IgD-negative memory B cell (primary cell): ENCODE data around the gene HBM. TPM values are rescaled to one million over a fixed set of nuclear protein-coding genes. Genes with fewer than 3 reads are reported as not detected.
A peak's percentile ranks its signal among the peaks of the same experiment; 100 is the strongest.
"Not testable (repeated sequence)": the region's sequence is repeated elsewhere in the genome, so short reads cannot be mapped to it uniquely, and the experiment has no call there.

Experiments used
- H3K27ac Mint-ChIP-seq, 3 donors: one replicate each; pipeline ENCODE4 v1.8.0; 2020 to 2022; ENCODE audit warnings: mild to moderate bottlenecking in 3 of 3, mixed read lengths in 3 of 3, moderate library complexity in 1 of 3
- H3K27me3 Mint-ChIP-seq: one replicate; pipeline ENCODE4 v1.8.0; 2021; ENCODE audit warnings: mixed read lengths
- H3K36me3 Mint-ChIP-seq: one replicate; pipeline ENCODE4 v1.8.0; 2020; ENCODE audit warnings: mild to moderate bottlenecking, mixed read lengths
- H3K4me1 Mint-ChIP-seq, 3 donors: one replicate each; pipeline ENCODE4 v1.8.0; 2020 to 2022; ENCODE audit warnings: mixed read lengths in 3 of 3, mild to moderate bottlenecking in 1 of 3
- H3K4me3 Mint-ChIP-seq, 4 donors: one replicate each; pipeline ENCODE4 v1.8.0; 2020 to 2022; ENCODE audit warnings: mild to moderate bottlenecking in 4 of 4, mixed read lengths in 4 of 4, moderate library complexity in 3 of 4
- H3K9me3 Mint-ChIP-seq, 3 donors: one replicate each; pipeline ENCODE4 v1.8.0; 2020 to 2021; ENCODE audit warnings: mixed read lengths in 3 of 3, mild to moderate bottlenecking in 1 of 3
- polyA plus RNA-seq: library from polyadenylated mRNA; unstranded; fragments of 300-500 nt; fragmentation: Illumina TruSeq; gene quantifications from one replicate; pipeline ENCODE4 v1.2.3, GENCODE V29; 2021

The HBM gene, protein sequence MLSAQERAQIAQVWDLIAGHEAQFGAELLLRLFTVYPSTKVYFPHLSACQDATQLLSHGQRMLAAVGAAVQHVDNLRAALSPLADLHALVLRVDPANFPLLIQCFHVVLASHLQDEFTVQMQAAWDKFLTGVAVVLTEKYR
- polyA plus RNA-seq = not detected

DNA sequence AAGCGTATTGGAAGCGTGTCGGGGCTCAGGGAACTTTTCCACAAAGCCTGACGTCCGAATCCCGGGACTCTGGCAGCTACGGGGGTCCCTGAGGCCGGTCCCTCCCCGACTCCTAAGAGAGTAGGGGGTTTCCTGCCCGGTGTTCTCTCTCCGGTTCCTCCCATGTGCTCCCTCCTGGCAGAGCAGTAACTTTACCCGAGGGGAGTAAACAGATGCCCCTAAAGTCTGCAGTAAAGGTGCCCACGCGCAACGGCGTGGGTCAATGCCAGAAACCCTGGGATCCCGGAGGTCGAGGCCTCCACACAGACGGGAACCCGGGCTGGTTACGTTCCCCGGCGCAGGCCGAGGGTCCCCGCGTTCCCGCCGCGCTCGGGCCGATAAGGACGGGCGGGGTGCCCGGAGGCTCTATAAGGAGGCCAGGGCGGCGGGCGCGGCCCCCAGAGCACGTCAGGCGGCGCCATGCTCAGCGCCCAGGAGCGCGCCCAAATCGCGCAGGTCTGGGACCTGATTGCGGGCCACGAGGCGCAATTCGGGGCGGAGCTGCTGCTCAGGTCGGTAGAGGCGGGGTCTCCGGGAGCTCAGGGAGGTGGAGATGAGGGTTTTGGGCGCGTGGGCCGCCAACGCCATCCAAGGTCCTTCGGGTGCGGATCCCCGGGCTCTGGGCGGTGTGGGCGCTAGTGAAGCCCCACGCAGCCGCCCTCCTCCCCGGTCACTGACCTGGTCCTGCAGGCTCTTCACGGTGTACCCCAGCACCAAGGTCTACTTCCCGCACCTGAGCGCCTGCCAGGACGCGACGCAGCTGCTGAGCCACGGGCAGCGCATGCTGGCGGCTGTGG, at the start of gene HBM:
TSS of gene HBM (plus strand) at position 440 of the 836 bp plus-strand sequence. CDS start at position 460, 20 bp downstream.
- H3K36me3 Mint-ChIP-seq = no peaks in the 10 kb centered on the region
- H3K9me3 Mint-ChIP-seq = no peaks in the 10 kb centered on the region
- peaks cover 0 to 2% (median 1%) of the 10 kb centered on the region in 3 donors for H3K4me1 Mint-ChIP-seq
- H3K4me3 Mint-ChIP-seq = peak within 1 kb of the TSS; percentile 59 to 68 (median 66)
- peak within 1 kb of the TSS; percentile 23 to 62 (median 42) for H3K27ac Mint-ChIP-seq
- H3K27me3 Mint-ChIP-seq = peaks cover 42% of the 10 kb centered on the region

DNA sequence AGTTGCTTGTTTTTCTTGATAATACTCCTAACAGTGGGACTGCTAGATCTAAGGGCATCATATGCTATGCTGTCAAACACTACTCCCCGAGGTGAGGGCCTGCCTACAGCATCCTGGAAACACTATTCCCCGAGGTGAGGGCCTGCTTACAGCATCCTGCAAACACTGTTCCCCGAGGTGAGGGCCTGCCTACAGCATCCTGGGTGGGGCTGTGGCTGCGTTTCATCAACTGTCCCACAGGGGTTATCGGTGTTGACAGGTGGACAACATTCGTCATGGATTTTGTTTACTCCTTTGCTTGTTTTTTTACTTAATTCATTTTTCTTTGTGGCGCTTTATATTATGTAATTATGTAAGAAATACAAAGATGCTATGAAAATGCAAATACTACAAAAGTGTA, 49.8 kb upstream of the HBM start:
- no peak overlapping the region for H3K27ac Mint-ChIP-seq
- no peaks in the 10 kb centered on the region for H3K9me3 Mint-ChIP-seq
- H3K36me3 Mint-ChIP-seq = peaks cover 1% of the 10 kb centered on the region
- no peaks in the 10 kb centered on the region for H3K27me3 Mint-ChIP-seq
- no peak overlapping the region for H3K4me3 Mint-ChIP-seq
- H3K4me1 Mint-ChIP-seq = peaks cover 0 to 6% (median 5%) of the 10 kb centered on the region in 3 donors

DNA sequence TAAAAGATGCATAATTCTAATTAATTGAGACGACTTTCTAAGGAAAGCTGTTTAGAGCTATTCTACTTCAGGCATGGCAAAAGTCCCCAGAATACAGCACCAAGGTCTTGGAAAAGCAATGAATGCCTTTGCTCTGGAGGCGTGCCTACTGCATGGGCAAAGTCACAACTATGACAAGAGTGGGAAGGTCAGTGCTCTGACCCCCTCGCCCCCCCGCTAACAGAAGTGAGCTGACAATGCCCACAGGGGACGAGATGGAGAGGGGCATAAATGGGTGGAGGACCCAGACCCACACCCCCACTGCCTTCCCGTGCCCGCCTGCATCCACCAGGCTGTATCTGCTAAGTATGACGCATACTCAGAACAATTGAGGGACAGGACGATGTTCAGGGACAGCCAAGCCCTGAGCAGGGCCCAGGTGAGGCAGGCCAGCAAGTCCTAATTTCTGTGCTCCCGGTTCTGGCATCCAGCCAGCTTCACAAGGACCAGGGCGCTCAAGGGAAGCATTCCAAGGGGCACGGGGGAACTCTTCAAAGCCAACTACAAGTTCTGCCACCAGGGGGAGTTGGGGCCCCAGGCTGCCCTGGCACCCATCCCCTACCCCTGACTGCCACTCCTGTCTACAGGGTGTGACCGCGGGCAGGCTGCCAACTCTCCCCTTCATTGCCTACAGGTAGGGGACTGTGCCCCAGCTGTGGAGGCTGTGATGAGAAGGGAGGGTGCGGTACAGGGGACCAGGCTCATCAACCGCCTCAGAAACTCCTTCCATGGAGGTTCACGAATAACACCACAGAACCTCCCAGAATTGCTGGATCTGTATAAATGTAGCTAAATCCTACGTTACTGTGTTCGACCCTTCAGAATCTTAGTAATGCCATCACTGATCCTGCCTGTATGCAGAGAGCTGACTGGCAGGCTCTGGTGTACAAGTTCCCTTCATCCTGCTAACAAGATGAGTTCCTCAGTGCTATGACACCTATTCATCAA, 48.1 kb upstream of the HBM start:
- Mint-ChIP-seq H3K4me3 (no peak overlapping the region), H3K9me3 (no peaks in the 10 kb centered on the region), H3K27me3 (no peaks in the 10 kb centered on the region), H3K4me1 (peaks cover 0 to 6% (median 5%) of the 10 kb centered on the region in 3 donors), H3K36me3 (peaks cover 1% of the 10 kb centered on the region), H3K27ac (peak overlapping the region in 2 of 3 donors; percentile 31 to 46)

DNA sequence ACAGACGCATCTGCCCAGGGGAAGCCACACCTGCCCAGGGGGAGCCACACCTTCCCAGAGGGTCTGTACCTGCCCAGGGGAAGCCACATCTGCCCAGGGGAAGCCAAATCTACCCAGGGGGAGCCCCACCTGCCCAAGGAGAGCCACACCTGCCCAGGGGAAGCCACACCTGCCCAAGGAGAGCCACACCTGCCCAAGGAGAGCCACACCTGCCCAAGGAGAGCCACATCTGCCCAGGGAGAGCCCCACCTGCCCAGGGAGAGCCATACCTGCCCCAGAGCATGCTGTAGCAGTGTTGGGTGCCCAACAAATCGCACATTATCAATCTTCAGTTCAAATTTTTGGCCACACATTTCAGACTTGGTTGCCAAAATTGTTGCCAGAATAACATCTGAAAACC, 46.9 kb upstream of the HBM start:
- H3K9me3 Mint-ChIP-seq = no peaks in the 10 kb centered on the region
- H3K4me3 Mint-ChIP-seq = no peak overlapping the region
- H3K27me3 Mint-ChIP-seq = no peaks in the 10 kb centered on the region
- no peak overlapping the region for H3K27ac Mint-ChIP-seq
- peaks cover 0 to 6% (median 5%) of the 10 kb centered on the region in 3 donors for H3K4me1 Mint-ChIP-seq
- peaks cover 1% of the 10 kb centered on the region for H3K36me3 Mint-ChIP-seq

DNA sequence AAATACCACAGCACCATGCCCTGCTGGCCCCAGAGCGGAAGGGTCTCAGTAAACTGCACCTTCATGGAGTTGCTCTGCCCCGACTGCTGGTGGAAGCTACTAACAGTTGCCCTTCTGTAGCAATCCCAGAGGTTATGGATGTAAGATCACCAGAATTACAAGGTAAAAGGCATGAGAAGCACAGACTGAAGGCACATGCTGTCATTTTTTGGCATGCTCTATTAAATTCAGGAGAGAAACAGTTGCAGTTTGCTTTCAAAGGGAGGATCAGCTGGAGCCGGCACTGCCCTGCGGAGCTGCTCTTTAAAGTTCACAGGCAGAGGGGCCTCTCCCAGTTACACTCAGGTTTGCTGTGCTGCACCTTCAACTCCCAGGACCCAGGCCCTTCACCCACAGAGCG, 46.5 kb upstream of the HBM start:
- Mint-ChIP-seq H3K36me3 (peaks cover 1% of the 10 kb centered on the region), H3K4me1 (peaks cover 0 to 6% (median 5%) of the 10 kb centered on the region in 3 donors), H3K9me3 (no peaks in the 10 kb centered on the region), H3K27ac (no peak overlapping the region), H3K4me3 (no peak overlapping the region), H3K27me3 (no peaks in the 10 kb centered on the region)

DNA sequence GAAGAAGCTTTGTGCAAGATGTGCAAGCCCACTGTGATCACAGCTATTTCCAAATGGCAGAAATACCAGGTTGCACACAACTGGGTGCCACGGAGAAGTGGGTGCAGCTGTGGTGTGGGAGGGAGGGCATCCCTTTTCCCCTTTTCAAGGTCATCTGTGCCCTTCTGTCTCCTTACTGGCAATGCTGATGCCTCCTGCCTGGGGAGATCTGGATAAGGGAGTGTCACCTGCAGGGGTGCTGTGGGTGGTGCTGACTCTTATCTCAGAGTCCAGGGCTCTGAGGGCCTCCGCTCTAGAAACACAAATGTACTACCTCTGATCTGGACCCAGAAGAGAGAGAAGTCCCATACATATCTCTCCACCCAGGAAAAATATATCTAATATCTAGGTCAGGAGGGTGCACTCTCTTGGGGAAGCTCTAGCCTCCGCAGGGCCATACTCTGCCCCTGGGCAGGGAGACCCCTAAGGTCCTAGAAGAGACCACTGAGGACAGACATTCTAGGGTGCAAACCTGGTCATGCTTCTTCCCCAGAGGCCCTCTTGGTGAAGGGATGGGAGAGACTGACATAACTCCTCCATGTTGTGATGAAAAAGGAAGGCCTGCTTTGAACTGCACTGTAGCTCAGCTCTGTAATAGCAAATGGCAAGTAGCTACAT, 45.8 kb upstream of the HBM start:
- no peaks in the 10 kb centered on the region for H3K9me3 Mint-ChIP-seq
- no peak overlapping the region for H3K4me3 Mint-ChIP-seq
- H3K4me1 Mint-ChIP-seq = peaks cover 0 to 6% (median 5%) of the 10 kb centered on the region in 3 donors
- H3K36me3 Mint-ChIP-seq = peaks cover 1% of the 10 kb centered on the region
- no peak overlapping the region for H3K27ac Mint-ChIP-seq
- no peaks in the 10 kb centered on the region for H3K27me3 Mint-ChIP-seq

DNA sequence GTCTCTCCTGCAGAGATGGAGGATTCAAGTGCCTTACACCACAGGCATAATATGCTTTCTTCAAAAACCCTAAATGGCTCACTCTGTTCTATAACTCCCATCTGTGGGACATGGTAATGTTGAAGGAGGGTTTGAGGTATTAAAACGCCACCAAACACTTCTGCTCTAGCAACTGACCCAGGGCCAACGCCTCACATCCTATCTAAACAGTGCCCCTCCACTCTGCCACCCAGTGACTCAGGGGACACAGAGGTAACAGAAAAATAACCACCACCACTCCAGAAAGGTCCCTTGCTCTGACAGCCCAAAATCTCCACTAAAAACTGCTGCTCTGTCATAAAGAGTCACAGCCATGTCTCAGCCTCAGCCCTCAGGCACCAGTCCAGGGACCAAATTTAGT, 45.0 kb upstream of the HBM start:
- peaks cover 1% of the 10 kb centered on the region for H3K36me3 Mint-ChIP-seq
- H3K4me1 Mint-ChIP-seq = peaks cover 0 to 6% (median 5%) of the 10 kb centered on the region in 3 donors
- no peaks in the 10 kb centered on the region for H3K27me3 Mint-ChIP-seq
- no peak overlapping the region for H3K4me3 Mint-ChIP-seq
- peak overlapping the region in 1 of 3 donors; percentile 59 for H3K27ac Mint-ChIP-seq
- no peaks in the 10 kb centered on the region for H3K9me3 Mint-ChIP-seq

DNA sequence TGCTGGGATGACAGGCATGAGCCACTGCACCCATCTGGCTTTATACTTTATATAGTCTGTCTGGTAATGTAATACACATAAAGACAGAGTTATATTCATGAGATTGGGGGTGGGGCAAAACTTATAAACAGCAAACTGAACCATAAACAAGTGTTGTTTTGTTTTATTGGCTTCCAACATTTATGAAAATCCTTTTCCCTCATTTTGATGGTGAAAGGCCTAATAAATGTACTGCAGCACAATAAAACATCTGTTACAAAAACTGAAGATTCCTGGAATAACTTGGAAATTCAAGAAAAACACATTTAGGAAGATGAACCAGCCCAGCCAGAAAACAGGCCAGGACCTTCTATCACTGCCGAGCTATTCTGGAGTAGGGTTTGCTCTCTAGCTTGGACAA, 43.4 kb upstream of the HBM start:
- H3K4me3 Mint-ChIP-seq = no peak overlapping the region
- H3K36me3 Mint-ChIP-seq = peaks cover 2% of the 10 kb centered on the region
- H3K4me1 Mint-ChIP-seq = peaks cover 0 to 6% (median 5%) of the 10 kb centered on the region in 3 donors
- H3K27me3 Mint-ChIP-seq = no peaks in the 10 kb centered on the region
- H3K27ac Mint-ChIP-seq = no peak overlapping the region
- H3K9me3 Mint-ChIP-seq = no peaks in the 10 kb centered on the region

DNA sequence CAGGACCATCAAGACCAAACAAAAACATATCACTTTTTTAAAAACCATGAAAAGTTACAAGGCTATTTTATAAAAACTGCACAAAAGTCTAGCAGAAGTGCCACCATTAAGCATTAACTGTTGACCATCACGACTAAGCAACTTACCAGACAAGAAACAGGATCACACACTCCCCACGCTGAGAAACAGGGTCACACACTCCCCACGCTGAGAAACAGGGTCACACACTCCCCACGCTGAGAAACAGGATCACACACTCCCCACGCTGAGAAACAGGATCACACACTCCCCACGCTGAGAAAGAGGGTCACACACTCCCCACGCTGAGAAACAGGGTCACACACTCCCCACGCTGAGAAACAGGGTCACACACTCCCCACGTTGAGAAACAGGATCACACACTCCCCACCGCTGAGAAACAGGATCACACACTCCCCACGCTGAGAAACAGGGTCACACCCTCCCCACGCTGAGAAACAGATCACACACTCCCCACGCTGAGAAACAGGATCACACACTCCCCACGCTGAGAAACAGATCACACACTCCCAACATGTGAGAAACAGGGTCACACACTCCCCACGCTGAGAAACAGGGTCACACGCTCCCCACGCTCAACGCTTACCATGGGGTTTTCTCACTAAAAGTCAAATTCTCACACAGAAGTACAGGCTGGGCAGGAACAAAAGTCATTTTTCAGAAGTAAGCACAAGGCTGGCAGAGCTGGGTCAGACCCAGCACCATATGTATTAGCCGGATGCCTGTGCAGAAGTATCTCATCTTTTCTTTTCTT, 42.0 kb upstream of the HBM start:
- not testable (repeated sequence) for H3K9me3 Mint-ChIP-seq, H3K4me1 Mint-ChIP-seq, H3K27me3 Mint-ChIP-seq, H3K27ac Mint-ChIP-seq, H3K4me3 Mint-ChIP-seq, H3K36me3 Mint-ChIP-seq

DNA sequence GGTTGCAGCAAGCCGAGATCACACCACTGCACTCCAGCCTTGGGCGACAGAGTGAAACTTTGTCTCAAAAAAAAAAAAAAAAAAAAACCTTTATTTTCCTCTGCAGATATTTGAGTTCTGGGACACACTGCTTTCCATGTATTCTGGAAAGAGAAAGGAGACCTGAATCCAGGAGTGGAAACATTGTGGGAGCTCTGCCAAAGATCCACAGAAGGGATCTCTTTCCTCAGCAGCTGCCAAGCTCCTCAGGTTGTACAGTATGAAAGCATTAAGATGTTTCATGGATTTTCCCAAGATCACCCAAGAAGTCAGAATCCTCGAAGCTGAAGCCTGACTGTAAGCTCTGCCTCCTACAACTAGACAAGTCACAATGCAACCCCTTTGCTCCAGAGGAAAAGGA, 40.8 kb upstream of the HBM start:
- Mint-ChIP-seq H3K27ac (no peak overlapping the region), H3K27me3 (no peaks in the 10 kb centered on the region), H3K9me3 (no peaks in the 10 kb centered on the region), H3K4me3 (no peak overlapping the region), H3K36me3 (peaks cover 2% of the 10 kb centered on the region), H3K4me1 (no peaks in the 10 kb centered on the region)

DNA sequence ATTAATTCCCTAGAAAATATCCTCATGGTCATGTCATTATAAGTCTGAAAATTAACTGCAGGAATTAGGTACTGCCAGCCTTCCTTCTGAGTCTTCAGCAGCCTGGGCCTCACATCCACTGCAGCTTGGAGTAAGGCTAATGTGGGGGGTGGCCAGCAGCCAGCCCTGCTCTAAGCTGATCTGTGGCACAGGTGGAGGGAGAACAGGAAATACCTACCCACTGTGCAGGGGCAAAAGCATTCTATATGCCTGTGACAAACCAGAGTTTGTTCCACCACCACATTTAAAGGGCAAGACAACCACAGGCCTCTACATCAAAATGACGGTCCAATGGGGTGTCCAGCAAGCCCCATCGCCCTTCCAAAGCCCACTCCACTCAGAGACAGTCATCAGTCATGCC, 36.7 kb upstream of the HBM start:
- Mint-ChIP-seq H3K4me1 (peaks cover 0 to 4% (median 2%) of the 10 kb centered on the region in 3 donors), H3K27ac (no peak overlapping the region), H3K36me3 (peaks cover 2% of the 10 kb centered on the region), H3K4me3 (no peak overlapping the region), H3K27me3 (no peaks in the 10 kb centered on the region), H3K9me3 (no peaks in the 10 kb centered on the region)

DNA sequence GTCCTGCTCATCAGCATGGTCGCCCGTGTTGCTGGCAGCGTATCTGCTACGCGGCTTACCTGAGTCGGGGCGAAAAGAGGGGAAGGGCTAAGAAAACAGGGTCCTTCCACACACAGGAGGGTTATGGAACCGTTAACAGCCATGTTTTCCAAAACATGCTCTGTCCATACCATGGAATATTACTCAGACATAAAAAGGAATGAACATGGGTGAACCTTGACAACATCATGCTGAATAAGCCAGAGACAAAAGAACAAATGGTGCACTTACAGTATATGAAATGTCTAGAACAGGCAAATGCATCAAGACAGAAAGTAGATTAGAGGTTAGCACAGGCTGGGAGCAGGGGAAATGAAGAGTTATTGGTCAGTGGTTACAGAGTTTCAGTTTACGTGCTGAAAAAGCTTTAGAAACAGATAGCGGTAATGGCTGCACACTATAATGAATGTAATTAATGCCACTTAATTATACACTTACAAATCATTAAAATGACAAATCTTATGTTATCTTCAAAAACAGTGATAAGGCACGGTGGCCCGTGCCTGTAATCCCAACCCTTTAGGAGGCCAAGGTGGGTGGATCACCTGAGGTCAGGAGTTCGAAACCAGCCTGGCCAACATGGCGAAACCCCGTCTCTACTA, 35.1 kb upstream of the HBM start:
- Mint-ChIP-seq H3K4me1 (peaks cover 5 to 10% (median 9%) of the 10 kb centered on the region in 3 donors), H3K27ac (peak overlapping the region in 1 of 3 donors; percentile 35)

DNA sequence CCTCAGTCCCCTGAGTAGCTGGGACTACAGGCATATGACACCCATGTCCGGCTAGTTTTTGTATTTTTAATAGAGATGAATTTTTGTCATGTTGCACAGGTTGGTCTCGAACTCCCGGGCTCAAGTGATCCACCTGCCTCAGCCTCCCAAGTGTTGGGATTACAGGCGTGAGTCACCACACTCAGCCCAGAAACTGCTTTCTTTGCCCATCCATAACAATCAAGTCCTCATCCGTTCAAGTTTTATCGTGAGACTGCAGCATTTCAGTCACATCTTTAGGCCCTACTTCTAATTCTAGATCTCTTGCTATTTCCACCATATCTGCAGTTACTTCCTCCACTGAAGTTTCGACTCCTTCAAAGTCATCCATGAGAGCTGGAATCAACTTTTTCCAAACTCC, 33.7 kb upstream of the HBM start:
- Mint-ChIP-seq H3K4me1 (peaks cover 9 to 16% (median 14%) of the 10 kb centered on the region in 3 donors), H3K4me3 (peak overlapping the region in 1 of 4 donors; percentile 14), H3K36me3 (no peaks in the 10 kb centered on the region)

More for the DNA sequence above, 35.1 kb upstream of the HBM start:
- Mint-ChIP-seq H3K4me3 (no peak overlapping the region), H3K36me3 (peaks cover 2% of the 10 kb centered on the region), H3K27me3 (no peaks in the 10 kb centered on the region), H3K9me3 (no peaks in the 10 kb centered on the region)

More for the DNA sequence above, 33.7 kb upstream of the HBM start:
- Mint-ChIP-seq H3K9me3 (no peaks in the 10 kb centered on the region), H3K27me3 (no peaks in the 10 kb centered on the region), H3K27ac (no peak overlapping the region)
